HEK293 (cell line): ENCODE data around the gene SH3BP5.
A peak's percentile ranks its signal among the peaks of the same experiment; 100 is the strongest.

ENCODE experiments used
- CTCF ChIA-PET: fragments of 350-600 bp; formaldehyde crosslinking; extraction: SDS; loops from one replicate; lab custom pipeline; 2021; ENCODE audit warnings: antibody characterized with exemption; lab: Yijun Ruan, JAX
- POLR2A ChIA-PET: fragments of 300-600 bp; formaldehyde crosslinking; extraction: SDS; loops from one replicate; lab custom pipeline; 2020; ENCODE audit warnings: antibody characterized with exemption, inconsistent platforms; lab: Yijun Ruan, JAX
- H3K27ac ChIP-seq: fragments of 200-500 bp; sonication (Bioruptor generic); 2 replicates; pipeline ENCODE4 v1.5.1; 2014; ENCODE audit warnings: low read depth, low read length, control low read depth, inconsistent platforms; ENCODE audit errors: extremely low read depth
- H3K36me3 ChIP-seq, 2 experiments: fragments of 200-500 bp in 1 of 2; sonication (Bioruptor generic) in 1 of 2; 1 replicate in 1 of 2; 2 replicates in 1 of 2; pipeline ENCODE4 v1.5.1; 2014 to 2017; ENCODE audit warnings: inconsistent platforms in 2 of 2, low read length in 2 of 2; ENCODE audit not compliant: control insufficient read depth in 2 of 2, insufficient read depth in 1 of 2
- H3K4me1 ChIP-seq: fragments of 200-500 bp; sonication (Bioruptor generic); 2 replicates; pipeline ENCODE4 v1.5.1; 2014; ENCODE audit warnings: mild to moderate bottlenecking, low read length, inconsistent platforms; ENCODE audit not compliant: control insufficient read depth, insufficient read depth
- H3K4me3 ChIP-seq: 2 replicates; pipeline ENCODE4 v1.5.1; 2011; ENCODE audit warnings: low read depth, mild to moderate bottlenecking, control low read depth, low read length, moderate library complexity
- H3K9me3 ChIP-seq: fragments of 200-500 bp; sonication (Bioruptor generic); 2 replicates; pipeline ENCODE4 v1.5.1; 2014; ENCODE audit warnings: low read depth, low read length, inconsistent platforms; ENCODE audit not compliant: control insufficient read depth, insufficient read depth
- FEZF1 ChIP-seq: fragments of 450-650 bp; formaldehyde crosslinking; IDR thresholded peaks from 2 replicates; pipeline ENCODE4 v1.5.1; 2016; ENCODE audit warnings: missing biosample characterization, missing genetic modification characterization
- GLI2 ChIP-seq: fragments of 450-650 bp; formaldehyde crosslinking; IDR thresholded peaks from 2 replicates; pipeline ENCODE4; 2017; ENCODE audit warnings: missing biosample characterization, missing genetic modification characterization, low read depth, borderline replicate concordance
- GLIS1 ChIP-seq: fragments of 450-650 bp; formaldehyde crosslinking; IDR thresholded peaks from 2 replicates; pipeline ENCODE4 v1.5.1; 2016; ENCODE audit warnings: missing biosample characterization, missing genetic modification characterization
- IKZF3 ChIP-seq: fragments of 450-650 bp; IDR thresholded peaks from 2 replicates; pipeline ENCODE4 v1.5.0; 2018; ENCODE audit warnings: missing biosample characterization, mild to moderate bottlenecking, missing genetic modification characterization, moderate library complexity
- KLF8 ChIP-seq: fragments of 450-650 bp; formaldehyde crosslinking; IDR thresholded peaks from 2 replicates; pipeline ENCODE4 v1.5.1; 2016; ENCODE audit warnings: missing biosample characterization, missing genetic modification characterization
- OSR2 ChIP-seq: fragments of 450-650 bp; formaldehyde crosslinking; IDR thresholded peaks from 2 replicates; pipeline ENCODE4 v1.5.1; 2016; ENCODE audit warnings: missing biosample characterization, missing genetic modification characterization
- PRDM1 ChIP-seq: fragments of 450-650 bp; formaldehyde crosslinking; IDR thresholded peaks from 2 replicates; pipeline ENCODE4; 2016; ENCODE audit warnings: missing biosample characterization, missing genetic modification characterization
- PRDM6 ChIP-seq: fragments of 450-650 bp; formaldehyde crosslinking; IDR thresholded peaks from 2 replicates; pipeline ENCODE4 v1.5.1; 2017; ENCODE audit warnings: missing biosample characterization, missing genetic modification characterization
- SP7 ChIP-seq: fragments of 450-650 bp; formaldehyde crosslinking; IDR thresholded peaks from 2 replicates; pipeline ENCODE4 v1.5.1; 2016; ENCODE audit warnings: missing biosample characterization, missing genetic modification characterization
- WT1 ChIP-seq: fragments of 450-650 bp; formaldehyde crosslinking; IDR thresholded peaks from 2 replicates; pipeline ENCODE4 v1.5.1; 2016; ENCODE audit warnings: missing biosample characterization, missing genetic modification characterization
- ZEB2 ChIP-seq: fragments of 450-650 bp; formaldehyde crosslinking; IDR thresholded peaks from 2 replicates; pipeline ENCODE4 v1.5.1; 2016; ENCODE audit warnings: missing biosample characterization, missing genetic modification characterization
- ZNF280C ChIP-seq: fragments of 450-650 bp; formaldehyde crosslinking; IDR thresholded peaks from 2 replicates; pipeline ENCODE4 v1.5.1; 2016; ENCODE audit warnings: missing biosample characterization, missing genetic modification characterization
- ZNF341 ChIP-seq: fragments of 450-650 bp; formaldehyde crosslinking; IDR thresholded peaks from 2 replicates; pipeline ENCODE4; 2016; ENCODE audit warnings: low read depth, missing biosample characterization, missing genetic modification characterization
- ZNF366 ChIP-seq: fragments of 450-650 bp; formaldehyde crosslinking; conservative IDR thresholded peaks from 2 replicates; pipeline ENCODE4 v1.5.1; 2016; ENCODE audit warnings: missing biosample characterization, missing genetic modification characterization
- ZNF37A ChIP-seq: fragments of 450-650 bp; IDR thresholded peaks from 2 replicates; pipeline ENCODE4 v1.5.1; 2018; ENCODE audit warnings: missing biosample characterization, missing genetic modification characterization
- ZNF404 ChIP-seq: fragments of 450-650 bp; formaldehyde crosslinking; IDR thresholded peaks from 2 replicates; pipeline ENCODE4 v1.5.1; 2017; ENCODE audit warnings: missing biosample characterization, missing genetic modification characterization
- ZNF529 ChIP-seq: fragments of 450-650 bp; formaldehyde crosslinking; IDR thresholded peaks from 2 replicates; pipeline ENCODE4 v1.5.1; 2017; ENCODE audit warnings: missing genetic modification characterization, missing biosample characterization; ENCODE audit not compliant: insufficient replicate concordance
- ZNF664 ChIP-seq: fragments of 450-650 bp; formaldehyde crosslinking; IDR thresholded peaks from 2 replicates; pipeline ENCODE4 v1.5.1; 2016; ENCODE audit warnings: missing biosample characterization, missing genetic modification characterization
- ZNF843 ChIP-seq: fragments of 450-650 bp; formaldehyde crosslinking; IDR thresholded peaks from 2 replicates; pipeline ENCODE4 v1.5.1; 2016; ENCODE audit warnings: missing biosample characterization, missing genetic modification characterization
- TF ChIP-seq, protein P1 (sequence below): fragments of 450-650 bp; formaldehyde crosslinking; IDR thresholded peaks from 2 replicates; pipeline ENCODE4 v1.5.1; 2016; ENCODE audit warnings: missing biosample characterization, missing genetic modification characterization
- TF ChIP-seq, protein P2 (sequence below): fragments of 450-650 bp; formaldehyde crosslinking; IDR thresholded peaks from 2 replicates; pipeline ENCODE4 v1.5.1; 2016; ENCODE audit warnings: missing biosample characterization, missing genetic modification characterization

The SH3BP5 gene

DNA sequence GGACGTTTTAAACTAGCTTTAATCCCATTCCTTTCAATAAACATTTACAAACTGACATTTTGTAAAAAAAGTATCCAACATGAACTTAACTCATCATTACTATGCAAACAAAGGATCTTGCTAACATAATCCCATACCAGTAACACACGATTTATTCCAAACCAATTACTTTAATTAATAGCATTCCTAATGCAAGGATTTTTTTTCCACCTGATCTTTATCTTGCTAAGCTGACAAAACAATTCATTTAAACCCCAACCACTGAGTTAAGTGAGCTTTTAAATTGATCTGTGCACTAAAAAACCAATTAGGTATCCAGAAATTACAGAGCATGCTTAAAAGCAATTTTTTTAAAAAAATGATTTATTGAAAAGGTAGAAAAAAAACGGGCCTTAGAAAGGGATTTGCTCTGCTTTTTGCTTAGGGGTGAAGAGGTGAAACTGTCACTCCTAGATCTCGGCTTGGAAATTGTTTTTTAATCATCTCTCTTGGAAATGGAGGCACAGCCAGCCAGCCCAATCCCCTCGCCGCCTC lies 1.2 kb downstream of the SH3BP5 start:
- CTCF ChIA-PET, result interaction anchor here (0.7 to 4.3 kb wide), 8 partner anchors 10 to 202 kb away, joined by 3 to 41 read pairs (median 6); no protein-coding TSS in a partner anchor
- Histone ChIP-seq H3K4me1 (peaks cover 14% of the 10 kb centered on the region), H3K4me3 (peak overlapping the region; percentile 79), H3K27ac (no peak overlapping the region), H3K36me3 (peaks cover 0 to 4% of the 10 kb centered on the region in 2 experiments; a peak in 1 of 3 replicates), H3K9me3 (no peaks in the 10 kb centered on the region)
- TF ChIP-seq GLIS1 (peak; percentile 22; the same call in 1 of the 2 replicates), ZNF404 (no peak), ZNF366 (tag by site-specific recombination) (peak; percentile 66), SP7 (peak; percentile 98), FEZF1 (tag by site-specific recombination) (peak; percentile 48), ZEB2 (tag by site-specific recombination) (no peak), ZNF843 (tag by site-specific recombination) (0 out of 2 replicates have a peak, but pooled peaks have one; percentile 15), GLI2 (tag by site-specific recombination) (0 out of 2 replicates have a peak, but pooled peaks have one; percentile 17), ZNF280C (tag by site-specific recombination) (no peak), KLF8 (tag by site-specific recombination) (no peak), OSR2 (tag by site-specific recombination) (peak; percentile 82), ZNF341 (tag by site-specific recombination) (no peak), ZNF529 (tag by site-specific recombination) (no peak), ZNF664 (tag by site-specific recombination) (peak; percentile 73), PRDM1 (0 out of 2 replicates have a peak, but pooled peaks have one; percentile 24), PRDM6 (tag by site-specific recombination) (peak; percentile 97), IKZF3 (tag by site-specific recombination) (peak; percentile 80), ZNF37A (tag by site-specific recombination) (no peak), WT1 (peak; percentile 87)
- TF ChIP-seq, protein P1, sequence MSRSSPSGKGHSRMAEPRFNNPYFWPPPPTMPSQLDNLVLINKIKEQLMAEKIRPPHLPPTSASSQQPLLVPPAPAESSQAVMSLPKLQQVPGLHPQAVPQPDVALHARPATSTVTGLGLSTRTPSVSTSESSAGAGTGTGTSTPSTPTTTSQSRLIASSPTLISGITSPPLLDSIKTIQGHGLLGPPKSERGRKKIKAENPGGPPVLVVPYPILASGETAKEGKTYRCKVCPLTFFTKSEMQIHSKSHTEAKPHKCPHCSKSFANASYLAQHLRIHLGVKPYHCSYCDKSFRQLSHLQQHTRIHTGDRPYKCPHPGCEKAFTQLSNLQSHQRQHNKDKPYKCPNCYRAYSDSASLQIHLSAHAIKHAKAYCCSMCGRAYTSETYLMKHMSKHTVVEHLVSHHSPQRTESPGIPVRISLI (tag by site-specific recombination), result peak; percentile 95
- TF ChIP-seq, protein P2, sequence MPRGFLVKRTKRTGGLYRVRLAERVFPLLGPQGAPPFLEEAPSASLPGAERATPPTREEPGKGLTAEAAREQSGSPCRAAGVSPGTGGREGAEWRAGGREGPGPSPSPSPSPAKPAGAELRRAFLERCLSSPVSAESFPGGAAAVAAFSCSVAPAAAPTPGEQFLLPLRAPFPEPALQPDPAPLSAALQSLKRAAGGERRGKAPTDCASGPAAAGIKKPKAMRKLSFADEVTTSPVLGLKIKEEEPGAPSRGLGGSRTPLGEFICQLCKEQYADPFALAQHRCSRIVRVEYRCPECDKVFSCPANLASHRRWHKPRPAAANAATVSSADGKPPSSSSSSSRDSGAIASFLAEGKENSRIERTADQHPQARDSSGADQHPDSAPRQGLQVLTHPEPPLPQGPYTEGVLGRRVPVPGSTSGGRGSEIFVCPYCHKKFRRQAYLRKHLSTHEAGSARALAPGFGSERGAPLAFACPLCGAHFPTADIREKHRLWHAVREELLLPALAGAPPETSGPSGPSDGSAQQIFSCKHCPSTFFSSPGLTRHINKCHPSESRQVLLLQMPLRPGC (tag by site-specific recombination), result peak; percentile 64
- POLR2A ChIA-PET, result interaction anchor here (0.9 to 1.5 kb wide), 2 partner anchors 11 to 63 kb away, joined by 3 to 5 read pairs; no protein-coding TSS in a partner anchor
